Right renal cortex interstitium (tissue), 3 donors: ENCODE results near the gene CCDC92B. TPM values are rescaled to one million over a fixed set of nuclear protein-coding genes. Genes with fewer than 3 reads are reported as not detected.
"Not testable (repeated sequence)": the region's sequence is repeated elsewhere in the genome, so short reads cannot be mapped to it uniquely, and the experiment has no call there.

Source experiments
- DNase-seq, 3 donors: peaks; one replicate each; pipeline ENCODE4 v3.0.0-alpha.2; 2013; ENCODE audit warnings: low read depth in 3 of 3, low spot score in 2 of 3
- polyA plus RNA-seq, 3 donors: library from polyadenylated mRNA; unstranded; fragments of 120-200 nt; gene quantifications; one replicate each; pipeline ENCODE4 v1.2.1, GENCODE V29; 2013; ENCODE audit not compliant: insufficient read length in 3 of 3

CCDC92B gene
- polyA plus RNA-seq, 3 donors = 0.07 to 0.17 (median 0.10) TPM

DNA sequence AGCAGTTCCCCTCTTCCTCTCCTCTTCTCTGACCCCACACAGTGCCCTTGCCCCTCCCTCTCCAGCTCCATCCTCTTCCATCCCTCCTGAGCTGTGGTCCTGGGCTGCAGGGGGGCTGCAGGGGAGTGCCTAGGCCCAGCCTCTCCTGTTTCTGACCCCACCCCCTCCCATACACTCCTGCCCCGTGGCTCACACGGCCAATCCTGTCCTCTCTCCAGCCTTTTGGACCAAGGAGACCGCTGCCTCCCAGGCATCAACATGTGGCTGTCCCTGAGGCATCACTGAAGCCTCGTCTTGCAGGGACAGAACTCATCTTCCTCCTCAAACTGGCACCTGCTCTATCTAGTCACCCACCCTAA lies 44.6 kb downstream of the CCDC92B start:
- DNase-seq = no peak

DNA sequence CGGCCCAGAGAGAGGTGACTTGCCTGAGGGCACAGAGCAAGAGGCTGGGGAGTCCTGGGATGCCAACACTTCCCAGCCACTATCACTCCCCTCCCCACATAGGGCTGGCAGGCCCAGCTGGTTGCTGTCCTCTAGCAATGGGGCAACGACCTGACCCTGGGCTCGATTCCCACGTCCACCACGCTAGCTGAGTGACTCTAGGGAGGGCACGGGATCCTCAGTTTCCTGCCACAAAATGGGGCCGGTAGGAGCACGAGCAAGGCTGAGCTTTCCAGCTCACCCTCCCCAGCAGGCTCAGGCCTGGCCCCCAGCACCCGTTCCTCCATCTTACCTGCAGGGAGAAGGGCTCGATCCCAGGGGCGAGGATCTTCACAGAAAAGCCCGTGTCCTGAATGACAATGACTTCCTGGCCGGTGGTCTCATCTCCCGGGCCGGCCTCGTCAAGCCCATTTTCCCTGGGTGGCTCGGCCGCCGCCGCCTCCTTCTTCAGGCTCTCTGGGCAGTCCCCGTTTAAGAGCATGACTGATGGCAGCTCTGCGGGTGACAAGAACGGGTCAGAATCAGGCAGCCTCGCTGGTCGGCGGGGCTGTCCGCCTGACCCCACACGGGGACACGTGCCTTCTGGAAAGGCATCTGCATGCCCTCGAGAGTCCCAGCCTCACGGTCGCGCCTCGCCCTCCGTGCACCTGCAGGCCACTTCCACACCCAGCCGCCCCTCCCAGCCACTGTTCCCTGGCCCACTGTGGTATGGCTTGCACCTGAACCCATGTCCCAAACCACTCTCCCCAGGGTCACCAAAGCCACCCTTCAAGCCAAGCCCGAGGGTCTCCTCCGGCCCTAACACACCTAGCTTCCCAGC lies 45.2 kb downstream of the CCDC92B start:
- no peak for DNase-seq

DNA sequence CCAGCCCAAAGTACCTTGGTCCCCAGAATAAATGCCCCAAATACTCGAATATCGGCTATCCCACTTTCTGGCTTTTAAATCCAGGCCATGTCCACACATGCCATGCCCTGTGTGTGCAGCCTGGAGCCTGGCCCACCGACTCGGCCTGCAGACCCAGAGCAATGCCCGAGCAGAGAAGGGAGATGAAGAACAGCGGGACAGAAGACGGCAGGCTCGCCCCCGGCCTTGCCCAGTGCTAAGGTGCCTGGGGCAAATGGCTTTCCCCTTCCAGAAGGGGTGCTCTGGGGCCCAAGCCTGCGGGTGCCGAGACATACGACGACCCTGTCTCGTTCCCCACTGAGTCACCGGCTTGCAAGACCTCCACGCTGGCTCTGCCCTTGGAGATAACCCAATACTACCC lies 45.8 kb downstream of the CCDC92B start:
- DNase-seq = no peak

DNA sequence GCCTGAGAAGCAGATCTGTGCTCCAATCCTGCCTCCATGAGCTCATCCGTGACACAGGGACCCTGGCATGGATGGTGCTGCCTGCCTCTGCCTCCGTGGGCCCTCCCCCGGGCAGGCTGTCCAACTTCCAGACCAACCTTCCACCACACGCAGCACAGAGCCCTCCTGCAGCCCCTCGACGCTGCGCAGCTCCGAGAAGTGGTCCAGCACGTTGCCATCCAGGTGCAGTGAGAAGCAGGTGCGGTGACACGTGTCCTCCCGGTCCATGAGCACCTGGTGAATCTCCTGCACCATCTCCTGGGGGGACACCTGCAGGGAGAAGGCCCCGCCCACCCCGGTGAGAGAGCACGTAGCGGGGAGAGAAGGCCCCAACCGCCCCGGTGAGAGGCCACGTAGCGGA lies 46.3 kb downstream of the CCDC92B start:
- no peak for DNase-seq

DNA sequence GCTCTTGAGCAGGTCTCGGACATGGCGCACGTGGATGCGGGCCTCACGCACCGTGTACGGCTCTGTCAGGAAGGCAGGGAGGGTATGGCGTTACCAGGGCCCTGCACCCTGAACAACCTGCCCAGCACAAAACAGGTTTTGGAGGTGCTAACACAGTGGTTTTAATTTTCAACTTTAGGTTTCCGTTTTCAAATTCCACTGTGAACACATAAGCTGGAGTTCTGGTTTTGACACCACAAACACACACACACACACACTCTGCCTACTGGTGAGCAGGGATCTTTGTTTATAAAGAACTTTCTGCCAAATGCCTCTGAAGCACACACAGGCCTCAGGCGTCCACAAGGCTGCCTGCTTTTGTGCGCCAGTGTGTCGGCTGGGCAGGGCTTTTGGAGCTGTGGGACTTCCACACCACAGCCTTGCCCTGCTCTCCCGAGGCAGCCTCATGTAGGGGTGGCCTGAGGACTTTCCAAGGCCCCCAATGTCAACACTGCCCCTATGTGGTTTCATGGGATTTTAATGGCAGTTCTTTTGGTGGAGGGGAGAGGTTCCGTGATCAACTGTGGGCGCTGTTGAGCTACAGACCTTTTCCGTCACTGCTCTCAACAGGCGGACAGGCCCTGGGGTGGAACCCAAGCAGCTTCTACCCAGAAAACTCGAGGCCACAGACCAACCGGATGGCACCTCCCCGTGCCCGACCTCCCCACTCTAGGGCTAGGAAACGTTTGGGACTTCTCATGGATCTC lies 47.3 kb downstream of the CCDC92B start:
- no peak for DNase-seq

DNA sequence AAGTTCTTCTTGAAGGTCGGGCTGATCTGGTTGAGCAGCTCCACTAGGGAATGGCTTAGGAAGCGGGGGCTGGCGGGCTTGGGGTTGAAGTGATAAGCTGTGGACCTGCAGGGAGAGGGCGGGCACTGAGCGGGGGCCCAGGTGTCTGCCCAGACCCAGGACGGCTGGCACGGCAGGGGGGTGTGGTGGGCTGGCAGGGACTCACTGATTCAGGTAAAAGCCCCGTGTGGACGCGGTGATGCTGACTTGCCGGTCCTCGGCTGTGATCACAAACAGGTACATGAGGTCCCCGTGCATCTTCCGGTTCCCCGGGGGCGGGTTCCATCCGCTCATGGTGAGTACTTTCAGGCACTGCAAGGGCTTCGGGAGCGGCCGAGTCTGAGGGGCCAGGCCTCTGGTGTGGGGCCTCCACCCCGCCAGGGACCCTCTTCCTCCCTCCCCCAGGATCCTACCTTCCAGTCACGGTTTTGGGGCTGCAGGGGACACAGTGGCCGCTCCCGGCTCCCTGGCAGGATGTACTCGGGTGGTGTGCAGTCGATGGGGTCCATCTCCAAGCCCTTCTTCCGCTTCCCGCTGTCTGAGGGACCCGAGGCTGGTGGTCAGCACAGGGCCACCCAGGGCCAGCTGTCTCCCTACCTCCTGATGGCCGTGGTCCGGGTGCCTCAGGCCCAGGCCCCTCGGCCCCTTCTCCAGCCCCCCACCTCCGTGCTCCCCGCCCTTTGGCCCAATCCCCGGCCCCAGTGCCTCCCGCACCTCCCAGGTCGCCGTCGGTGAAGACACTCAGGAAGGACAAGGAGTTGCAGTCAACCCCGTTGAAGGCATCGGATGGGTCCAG lies 48.1 kb downstream of the CCDC92B start:
- no peak for DNase-seq

DNA sequence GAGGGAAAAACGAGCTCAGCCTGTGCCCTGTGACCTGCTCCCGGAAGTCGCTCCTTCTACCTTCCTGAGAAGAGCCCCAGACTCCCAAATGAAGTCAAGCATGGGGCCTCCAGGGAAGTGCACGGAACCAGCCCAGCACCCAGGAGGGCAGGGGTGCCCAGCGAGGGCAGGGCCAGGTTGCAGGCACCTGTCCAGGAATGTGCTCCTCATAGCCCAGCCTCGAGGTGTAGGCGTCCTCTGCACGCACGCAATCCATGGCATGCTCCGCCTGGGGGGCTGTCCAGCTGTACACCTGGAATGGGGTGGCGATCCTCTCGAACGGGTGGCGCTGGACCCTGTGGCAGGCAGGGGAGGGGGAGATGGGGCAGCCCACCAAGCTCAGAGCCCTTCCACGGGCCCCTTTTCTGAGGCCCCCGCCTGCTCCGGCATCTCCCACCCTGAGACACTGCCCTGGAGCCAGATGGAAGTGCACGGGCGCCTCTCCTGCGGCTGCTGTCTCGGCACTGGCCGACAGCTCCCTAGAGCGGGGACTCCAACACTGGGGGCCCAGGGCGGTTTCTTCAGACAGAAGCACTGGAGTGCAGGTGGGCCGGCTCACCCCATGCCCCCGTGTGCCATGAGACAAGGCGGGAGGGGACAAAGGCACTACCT lies 48.8 kb downstream of the CCDC92B start:
- no peak for DNase-seq

DNA sequence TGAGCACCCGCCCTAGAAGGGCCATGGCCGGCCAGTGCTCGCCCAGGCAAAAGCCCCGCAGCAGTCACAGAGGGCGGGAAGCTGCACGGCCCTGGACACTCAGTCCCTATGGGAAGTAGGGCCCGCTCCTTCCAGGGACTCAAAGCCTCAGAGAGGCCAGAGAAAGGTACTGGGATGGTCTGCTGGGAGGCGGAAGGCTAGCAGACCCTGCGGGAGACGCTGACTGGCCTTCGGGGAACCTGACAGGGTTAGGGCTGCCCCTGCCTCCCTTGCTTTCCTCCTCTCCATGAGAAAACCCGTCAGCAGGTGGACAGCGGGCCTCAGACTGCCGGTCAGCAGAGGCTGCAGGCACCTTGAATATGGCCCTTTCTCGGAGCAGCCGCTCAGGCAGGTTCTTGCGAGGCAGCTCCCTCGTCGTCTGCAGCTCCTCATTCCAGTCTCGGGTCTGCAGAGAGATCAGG lies 49.4 kb downstream of the CCDC92B start:
- DNase-seq = no peak

DNA sequence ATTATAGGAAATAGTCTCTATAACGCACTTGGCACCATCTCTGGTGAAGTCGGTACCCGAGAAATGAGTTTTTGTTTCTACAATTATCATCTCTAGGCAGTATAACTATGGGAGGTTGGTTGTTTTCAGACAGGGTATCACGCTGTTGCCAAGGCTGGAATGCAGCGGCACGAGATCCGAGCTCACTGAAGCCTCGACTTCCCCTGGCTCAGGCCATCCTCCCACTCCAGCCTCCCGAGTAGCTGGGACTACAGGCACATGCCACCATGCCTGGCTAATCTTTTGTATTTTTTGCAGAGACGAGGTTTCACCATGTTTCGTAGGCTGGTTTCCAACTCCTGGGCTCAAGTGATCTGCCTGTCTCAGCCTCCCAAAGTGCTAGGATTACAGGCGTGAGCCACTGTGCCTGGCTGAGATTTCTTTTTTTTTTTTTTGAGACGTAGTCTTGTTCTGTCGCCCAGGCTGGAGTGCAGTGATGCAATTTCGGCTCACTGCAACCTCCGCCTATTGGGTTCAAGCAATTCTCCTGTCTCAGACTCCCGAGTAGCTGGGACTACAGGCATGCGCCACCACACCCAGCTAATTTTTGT lies 50.1 kb downstream of the CCDC92B start:
- DNase-seq = not testable (repeated sequence)

DNA sequence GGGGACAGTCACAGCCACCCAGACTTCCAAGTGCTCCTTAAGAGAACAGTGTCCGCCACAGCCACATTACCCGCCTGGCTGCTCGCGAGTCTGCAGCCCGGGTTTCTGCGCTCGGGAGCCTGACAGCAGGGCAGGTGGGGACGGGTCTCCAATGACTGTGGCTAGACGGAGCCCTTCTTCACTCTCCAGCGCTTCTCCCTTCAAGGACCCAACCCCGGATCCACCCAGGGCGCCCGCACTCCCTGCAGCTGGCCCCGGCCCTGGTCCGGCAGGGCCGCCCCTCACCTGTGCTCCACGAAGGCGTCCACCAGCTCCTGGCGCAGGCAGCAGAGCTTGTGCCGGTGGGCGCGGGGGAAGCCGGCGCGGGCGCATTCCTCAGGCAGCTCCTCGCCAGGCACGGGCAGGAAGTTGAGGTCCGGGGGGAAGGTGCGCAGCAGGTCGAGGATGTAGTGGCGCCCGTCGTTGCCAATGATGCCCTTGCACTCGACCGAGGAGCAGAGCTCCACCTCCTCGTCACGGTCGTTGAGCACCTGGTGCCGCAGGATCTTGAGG lies 51.8 kb downstream of the CCDC92B start:
- DNase-seq = no peak

DNA sequence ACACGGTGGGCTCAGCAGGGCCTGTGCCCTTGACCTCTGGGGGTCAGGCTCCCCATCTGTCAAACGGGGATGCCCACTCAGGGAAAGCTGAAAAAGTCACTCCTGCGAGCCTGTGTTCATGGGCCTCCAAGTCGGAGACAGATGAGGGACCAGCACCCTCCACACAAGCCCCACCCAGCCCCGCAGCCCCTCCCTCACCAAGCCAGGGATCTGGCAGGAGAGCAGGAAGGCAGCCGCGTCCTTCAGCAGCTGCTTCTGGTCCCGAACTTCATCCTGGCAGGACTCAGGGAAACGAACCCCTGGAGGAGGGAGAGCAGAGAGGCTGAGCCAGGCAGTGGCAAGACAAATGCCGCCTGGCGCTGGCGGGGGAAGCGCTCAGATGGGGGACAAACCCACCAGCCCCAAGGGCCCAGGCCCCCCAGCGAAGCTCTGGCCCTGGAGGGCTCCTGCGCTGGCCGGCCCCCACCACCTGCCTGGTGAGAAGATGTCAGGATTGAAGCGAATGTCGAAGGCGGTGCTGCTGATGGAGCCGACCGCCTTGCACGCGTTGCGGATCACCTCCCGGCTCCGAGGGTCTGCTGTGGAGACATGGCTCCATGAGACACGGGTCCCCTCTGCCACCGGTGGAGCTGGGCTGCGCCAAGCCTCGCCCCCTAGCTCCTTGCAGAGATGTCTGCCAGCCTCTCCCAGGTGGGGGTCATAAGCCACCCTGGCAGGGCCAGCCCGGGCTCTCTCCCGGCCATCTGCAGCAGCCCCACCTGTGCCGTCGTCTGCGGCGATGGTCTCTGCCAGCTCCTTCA lies 53.3 kb downstream of the CCDC92B start:
- DNase-seq = no peak

DNA sequence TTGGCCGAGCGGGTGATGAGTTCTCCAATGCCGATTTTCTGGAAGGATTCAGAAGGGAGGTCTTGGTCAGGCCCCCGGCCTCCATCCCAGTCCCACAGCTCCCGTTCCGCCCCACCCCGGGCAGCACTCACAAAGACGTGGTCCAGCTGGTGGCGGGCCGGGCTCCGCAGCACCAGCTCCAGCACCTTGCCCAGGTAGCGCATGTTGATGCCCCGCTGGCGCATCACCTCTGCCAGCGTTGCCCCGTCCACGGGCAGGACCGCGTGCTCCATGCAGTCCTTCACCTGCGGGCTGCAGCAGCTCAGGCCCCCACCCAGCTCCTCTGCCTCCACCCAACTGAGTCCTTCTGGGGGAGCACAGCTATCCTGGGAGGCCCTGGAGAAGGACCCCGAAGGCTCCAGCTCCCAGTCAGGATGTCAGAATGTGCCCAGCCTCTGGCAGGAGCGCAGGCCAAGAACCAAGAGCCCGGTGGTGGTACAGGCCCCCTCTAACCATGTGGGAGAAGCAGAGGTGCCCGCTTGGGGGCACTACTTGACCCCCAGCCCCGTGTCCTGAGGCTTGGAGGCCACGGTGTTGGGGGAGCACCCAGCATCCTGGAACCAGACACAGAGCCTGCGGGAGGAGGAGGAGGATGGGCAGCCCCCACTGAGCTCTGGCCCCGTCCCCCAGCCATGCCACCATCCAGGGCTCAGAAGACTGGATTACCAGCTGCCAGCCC lies 54.0 kb downstream of the CCDC92B start:
- no peak for DNase-seq

DNA sequence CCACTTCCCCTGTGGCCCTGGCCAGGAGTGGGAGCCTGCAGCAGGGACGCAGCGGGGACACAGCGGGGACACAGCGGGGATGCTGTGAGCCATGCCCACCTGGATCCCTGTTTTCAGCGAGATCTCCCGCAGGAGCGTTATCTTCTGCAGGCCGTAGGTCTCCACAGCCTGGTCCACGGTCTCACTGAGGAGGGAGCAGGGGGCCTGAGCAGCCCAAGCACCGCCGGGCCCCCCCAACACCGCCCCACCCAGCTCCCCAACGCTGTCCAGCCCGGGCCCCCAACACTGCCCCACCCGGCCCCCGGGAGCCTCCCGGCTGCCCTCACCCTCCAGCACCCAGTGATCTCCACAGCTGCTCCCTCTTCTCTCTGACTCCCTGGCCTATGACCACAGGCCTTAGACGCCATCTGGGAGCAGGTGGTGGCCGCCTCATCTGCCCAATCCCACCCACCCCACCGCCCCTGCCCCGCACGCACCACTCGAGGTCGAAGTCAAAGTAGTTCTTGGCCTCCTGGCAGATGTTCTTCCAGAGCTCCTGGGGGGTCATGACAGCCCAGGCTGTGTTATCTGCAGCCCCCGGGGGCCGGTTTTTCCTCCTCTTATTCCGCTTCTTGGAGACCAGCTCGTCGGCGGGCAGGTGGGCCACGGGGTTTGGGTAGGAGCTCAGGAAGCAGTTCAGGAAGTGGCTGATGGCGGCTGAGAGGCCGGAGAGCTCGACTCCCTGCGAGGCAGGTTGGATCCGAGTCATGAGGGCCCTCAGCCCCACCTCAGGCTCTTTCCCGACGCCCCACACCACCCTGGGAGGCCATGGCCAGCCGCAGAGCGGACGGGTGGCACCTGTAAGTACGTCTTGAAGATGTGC lies 54.8 kb downstream of the CCDC92B start:
- no peak for DNase-seq

DNA sequence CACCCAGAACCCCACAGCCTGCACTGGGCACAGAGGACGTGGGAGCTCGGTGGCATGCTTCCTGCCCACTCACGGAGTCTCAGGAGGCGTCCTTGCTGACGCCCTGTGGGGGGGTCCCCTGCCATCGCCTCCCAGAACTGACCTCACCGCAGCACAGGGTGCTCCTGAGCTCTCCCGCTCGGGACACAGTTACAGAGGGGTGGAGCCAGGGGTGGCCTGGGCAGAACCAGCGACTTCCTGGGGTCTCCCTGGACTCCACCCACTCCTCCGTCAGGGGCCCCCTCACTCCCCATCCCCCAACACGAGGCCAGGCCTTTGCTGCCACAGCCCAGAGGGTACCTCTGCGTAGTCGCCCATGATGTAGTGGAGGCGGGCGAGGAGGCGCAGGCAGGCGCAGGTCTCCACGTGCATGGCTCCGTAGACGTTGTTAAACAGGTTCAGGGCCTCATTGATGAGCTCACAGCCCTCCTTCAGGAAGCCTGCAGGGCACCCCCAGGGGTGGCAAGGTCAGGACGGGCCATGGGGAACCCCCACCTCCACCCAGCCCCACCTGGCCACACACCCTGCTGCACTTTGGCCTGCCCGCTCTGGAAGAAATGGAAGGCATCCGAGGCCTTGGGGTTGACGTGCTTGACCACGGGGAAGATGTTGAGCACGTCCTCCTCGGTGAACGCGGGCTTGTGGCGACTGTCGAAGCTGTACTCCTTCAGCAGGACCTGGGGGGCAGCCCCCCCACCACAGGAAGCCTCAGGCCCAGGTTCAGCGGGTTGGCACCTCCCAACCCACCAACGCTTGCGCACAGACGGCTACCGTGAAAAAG lies 55.7 kb downstream of the CCDC92B start:
- no peak for DNase-seq

DNA sequence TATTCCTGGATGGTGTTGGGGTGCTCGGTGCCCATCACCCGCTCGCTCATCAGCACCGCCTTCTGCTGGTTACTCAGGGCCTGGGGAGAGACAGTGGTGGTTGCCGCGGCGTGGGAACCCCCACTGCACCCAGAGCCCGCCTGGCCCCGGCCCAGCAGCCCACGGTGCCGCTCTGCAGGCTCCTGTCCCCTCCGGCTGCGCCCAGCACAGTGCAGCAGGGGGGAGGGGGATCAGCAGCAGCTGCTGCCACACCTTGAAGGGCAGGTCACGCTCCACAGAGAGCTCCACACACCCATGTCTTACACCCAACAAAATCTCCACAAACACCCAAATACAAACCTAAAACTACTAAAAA lies 56.7 kb downstream of the CCDC92B start:
- no peak for DNase-seq

DNA sequence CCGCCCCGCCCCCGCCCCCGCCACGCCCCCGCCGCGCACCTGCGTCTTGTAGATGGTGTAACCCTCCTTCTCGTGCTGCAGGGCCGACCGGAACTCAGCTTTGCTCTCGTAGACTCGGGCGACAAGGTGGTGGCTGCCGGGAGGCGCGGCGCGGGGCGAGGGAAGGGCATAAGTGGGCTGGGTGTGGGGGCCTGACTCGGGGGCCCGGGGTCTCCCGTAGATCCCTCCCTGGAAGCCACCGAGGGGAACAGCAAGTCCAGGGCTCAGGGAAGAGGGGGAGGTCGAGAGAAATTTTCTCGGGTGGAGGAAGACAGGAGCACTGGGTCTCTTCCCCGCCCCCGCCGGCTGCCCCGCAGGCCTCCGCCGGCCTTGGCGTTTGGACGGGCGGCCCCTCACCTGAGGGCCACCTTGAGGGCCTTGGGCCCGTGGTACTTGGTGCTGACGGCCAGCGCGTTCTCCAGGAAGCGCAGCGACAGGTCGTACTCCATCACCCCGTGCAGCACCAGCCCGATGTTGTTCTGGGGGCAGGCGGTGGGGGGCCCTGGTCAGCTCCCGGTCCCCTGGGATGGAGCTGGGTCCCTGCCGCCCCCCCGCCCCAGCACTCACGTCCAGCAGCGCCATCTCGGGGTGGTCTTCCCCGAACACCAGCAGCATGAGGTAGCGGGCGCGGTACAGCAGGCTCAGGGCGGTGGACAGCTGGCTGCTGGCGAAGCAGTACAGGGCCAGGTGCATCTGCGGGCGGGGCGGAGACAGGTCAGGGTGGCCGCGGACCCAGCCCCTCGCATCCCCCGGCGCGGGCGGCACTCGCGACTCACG lies 57.3 kb downstream of the CCDC92B start:
- no peak for DNase-seq
